ENCODE data around the gene THRB.

DNA sequence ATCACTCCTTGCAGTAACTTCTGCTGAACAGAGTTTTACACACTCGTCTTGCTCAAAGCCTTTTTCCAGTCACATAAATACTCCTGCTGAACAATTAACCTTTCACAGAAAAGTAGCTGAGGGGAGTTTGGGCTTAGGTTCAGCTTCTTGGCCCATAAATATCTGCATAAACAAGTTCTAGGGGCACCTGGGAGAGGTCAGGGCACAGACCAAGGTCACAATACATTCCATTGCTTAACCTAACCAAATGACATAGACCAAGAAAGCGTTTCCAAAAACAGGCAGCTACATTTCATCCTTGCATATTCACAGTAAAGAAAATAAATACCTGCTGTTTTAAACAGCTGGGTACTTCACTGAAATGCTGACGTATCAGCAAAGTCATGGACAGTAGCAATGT, 101.3 kb downstream of the THRB start:
- TF ChIP-seq CTCF (IDR thresholded peaks at IDR 0.05) (no peak), ESRRA (IDR thresholded peaks at IDR 0.05; ENCODE audit: borderline replicate concordance, low read length) (no peak), RCOR1 (IDR thresholded peaks at IDR 0.05; ENCODE audit: low read depth, low read length) (no peak), CBX2 (IDR thresholded peaks at IDR 0.05; ENCODE audit: borderline replicate concordance, low read depth) (no peak), POLR2A (IDR thresholded peaks at IDR 0.05; ENCODE audit: low read length) (no peak), MAX (IDR thresholded peaks at IDR 0.05) (no peak), MAFK (IDR thresholded peaks at IDR 0.05; ENCODE audit: partially characterized antibody) (no peak)
